Stomach (tissue), 9 donors: ENCODE data around the gene EVX1. TPM values are rescaled to one million over a fixed set of nuclear protein-coding genes. Genes with fewer than 3 reads are reported as not detected.

ENCODE experiments used
- DNase-seq, 2 donors: peaks; one replicate each; pipeline versions ENCODE4 v3.0.0 to v3.0.0-alpha.2; 2013 to 2019
- H3K27ac ChIP-seq, 5 donors: fragments of 200-600 bp in 4 of 5; sonication (generic) in 4 of 5; one replicate each; pipeline ENCODE4 v1.5.1; 2013 to 2019; ENCODE audit warnings: mild to moderate bottlenecking in 1 of 5, moderate library complexity in 1 of 5
- H3K27me3 ChIP-seq, 3 donors: fragments of 200-600 bp; sonication (generic); one replicate each; pipeline ENCODE4 v1.5.1; 2017 to 2019; ENCODE audit warnings: mixed run types in 1 of 3
- H3K36me3 ChIP-seq, 4 donors: fragments of 200-600 bp; sonication (generic); 1 replicate in 3 of 4; 2 replicates in 1 of 4; pipeline ENCODE4 v1.5.1; 2016 to 2019
- H3K4me1 ChIP-seq, 4 donors: fragments of 200-600 bp; sonication (generic); one replicate each; pipeline ENCODE4 v1.5.1; 2016 to 2019
- H3K4me3 ChIP-seq, 4 donors: fragments of 200-600 bp; sonication (generic) in 3 of 4; one replicate each; pipeline ENCODE4 v1.5.1; 2016 to 2019; ENCODE audit warnings: mild to moderate bottlenecking in 1 of 4
- H3K9me3 ChIP-seq, 4 donors: fragments of 200-600 bp; sonication (generic); one replicate each; pipeline ENCODE4 v1.5.1; 2016 to 2019
- CTCF ChIP-seq, 7 experiments: fragments of 450-650 bp in 4 of 7; fragments of 200-600 bp in 3 of 7; sonication (generic) in 3 of 7; IDR thresholded peaks; one replicate each; pipeline ENCODE4 v1.5.1; 2016 to 2019; ENCODE audit warnings: antibody characterized with exemption in 7 of 7, control low read depth in 2 of 7, mild to moderate bottlenecking in 1 of 7
- EP300 ChIP-seq: sonication (generic); formaldehyde crosslinking; IDR thresholded peaks from one replicate; pipeline ENCODE4 v1.6.1; 2017; ENCODE audit warnings: antibody characterized with exemption
- POLR2A ChIP-seq, 4 donors: fragments of 450-650 bp; IDR thresholded peaks; one replicate each; pipeline ENCODE4 v1.6.1; 2016; ENCODE audit warnings: antibody characterized with exemption in 4 of 4, control low read depth in 2 of 4, mild to moderate bottlenecking in 1 of 4, moderate library complexity in 1 of 4
- POLR2AphosphoS5 ChIP-seq, 3 donors: sonication (generic); formaldehyde crosslinking; IDR thresholded peaks; one replicate each; pipeline ENCODE4 v1.6.1; 2016; ENCODE audit warnings: antibody characterized with exemption in 3 of 3
- WGBS, 5 donors: extraction: QIAGEN DNeasy Blood & Tissue Kit in 3 of 5; methylation state at CpG; one replicate each; pipeline versions ENCODE4 v1.1.5 to v1.1.7; 2013 to 2018; 5-methylcytosine and 5-hydroxymethylcytosine counted together
- intact Hi-C: fragments of 100-400 bp; cut with DNase I; formaldehyde crosslinking; loops from one replicate; pipeline ENCODE4 v1.15.1; 2023; ENCODE audit warnings: low total_unique reads
- polyA plus RNA-seq, 3 donors: library from polyadenylated mRNA; stranded (reverse); fragments of 200-250 nt; gene quantifications; one replicate each; pipeline ENCODE4 v1.2.3, GENCODE V29; 2013
- total RNA-seq, 5 donors: library from RNA; depleted of rRNA; stranded (reverse); fragments of >200 nt; gene quantifications; one replicate each; pipeline versions ENCODE4 v1.1.0 to v1.2.3, GENCODE V29; 2014 to 2016
- donor health status: healthy with polysubstance abuse.
- donor health status: Bipolar disorder and iron deficiency.
- donor health status: healthy.

Gene EVX1
- total and polyA plus RNA-seq, 8 donors: not detected

DNA sequence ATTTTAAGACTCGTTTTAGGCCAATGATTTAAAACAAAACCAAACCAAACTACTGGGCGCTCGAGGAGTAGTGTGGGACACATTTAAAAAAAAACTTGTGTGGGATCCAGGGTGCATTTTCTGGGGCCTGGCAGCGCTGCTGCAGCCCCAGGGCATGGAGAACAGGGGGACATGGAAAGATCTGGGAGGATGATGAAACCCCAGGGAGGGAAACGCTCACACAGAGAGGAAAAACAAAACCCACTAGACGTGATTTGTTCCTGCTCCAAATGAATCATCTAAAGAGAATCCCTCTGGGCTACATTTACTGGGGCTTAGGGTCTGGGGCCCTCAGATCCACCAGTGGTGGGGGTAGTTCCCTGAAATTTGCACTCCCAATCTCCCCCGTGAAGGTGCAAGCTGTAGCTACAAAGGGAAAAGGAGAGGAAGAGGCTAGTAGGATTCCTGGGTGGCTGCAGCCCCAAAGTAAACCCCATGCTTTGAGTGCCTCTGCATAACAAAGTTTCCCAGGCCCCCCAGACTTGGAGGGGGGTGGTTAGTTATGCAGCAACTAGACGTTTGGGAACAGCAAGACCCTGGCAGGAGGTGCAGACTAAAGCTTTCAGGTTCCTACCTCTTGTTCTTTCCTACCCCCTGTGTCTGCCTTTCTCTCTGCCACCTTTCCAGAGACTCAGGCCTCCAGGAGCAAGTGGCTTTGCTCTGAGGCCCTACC, 28.2 kb upstream of the EVX1 start:
- Histone ChIP-seq H3K36me3 (no peaks in the 10 kb centered on the region), H3K4me3 (no peak overlapping the region), H3K27ac (no peak overlapping the region), H3K4me1 (peaks cover 13 to 26% (median 19%) of the 10 kb centered on the region in 4 donors), H3K27me3 (peaks cover 19 to 100% (median 64%) of the 10 kb centered on the region in 3 donors), H3K9me3 (no peaks in the 10 kb centered on the region)
- WGBS, 5 donors: 46 to 67% (median 60%) methylated on average over 7 to 8 of the region's 8 CpGs
- no peak for DNase-seq
- TF ChIP-seq CTCF (IDR thresholded peaks at IDR 0.05): no peak
- TF ChIP-seq EP300: no peak
- no peak for TF ChIP-seq POLR2A (IDR thresholded peaks at IDR 0.05)
- no peak for TF ChIP-seq POLR2AphosphoS5 (IDR thresholded peaks at IDR 0.05)
- intact Hi-C loops: no loop called here

DNA sequence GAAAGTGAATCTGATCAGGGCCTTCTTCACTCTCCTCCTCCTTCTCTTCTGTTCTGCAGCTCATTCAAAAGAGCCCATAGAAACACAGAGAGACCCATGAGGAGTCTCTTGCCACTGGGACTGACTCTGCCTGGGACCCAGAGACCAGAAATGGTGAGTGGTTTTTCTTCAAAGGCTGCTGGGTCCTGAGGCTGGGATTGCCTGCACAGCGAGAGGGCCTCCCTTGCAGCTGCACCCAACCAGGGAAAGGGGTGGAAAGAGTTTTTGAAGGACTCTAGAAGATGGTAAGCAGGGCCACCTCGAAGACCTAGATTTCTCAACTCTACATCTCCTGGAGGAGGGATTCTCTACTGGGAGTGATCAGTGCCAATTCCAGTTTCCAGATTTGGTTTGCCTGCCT, 27.2 kb upstream of the EVX1 start:
- intact Hi-C loops: no loop called here
- H3K4me3 ChIP-seq: no peak overlapping the region
- no peak overlapping the region for H3K27ac ChIP-seq
- no peaks in the 10 kb centered on the region for H3K36me3 ChIP-seq
- no peak for DNase-seq
- WGBS, 5 donors: 77 to 90% (median 80%) methylated on average over 2 of the region's 2 CpGs
- no peaks in the 10 kb centered on the region for H3K9me3 ChIP-seq
- peaks cover 12 to 28% (median 20%) of the 10 kb centered on the region in 4 donors for H3K4me1 ChIP-seq
- H3K27me3 ChIP-seq: peaks cover 19 to 100% (median 64%) of the 10 kb centered on the region in 3 donors
- TF ChIP-seq POLR2AphosphoS5 (IDR thresholded peaks at IDR 0.05): no peak
- no peak for TF ChIP-seq POLR2A (IDR thresholded peaks at IDR 0.05)
- no peak for TF ChIP-seq EP300
- TF ChIP-seq CTCF (IDR thresholded peaks at IDR 0.05): no peak

DNA sequence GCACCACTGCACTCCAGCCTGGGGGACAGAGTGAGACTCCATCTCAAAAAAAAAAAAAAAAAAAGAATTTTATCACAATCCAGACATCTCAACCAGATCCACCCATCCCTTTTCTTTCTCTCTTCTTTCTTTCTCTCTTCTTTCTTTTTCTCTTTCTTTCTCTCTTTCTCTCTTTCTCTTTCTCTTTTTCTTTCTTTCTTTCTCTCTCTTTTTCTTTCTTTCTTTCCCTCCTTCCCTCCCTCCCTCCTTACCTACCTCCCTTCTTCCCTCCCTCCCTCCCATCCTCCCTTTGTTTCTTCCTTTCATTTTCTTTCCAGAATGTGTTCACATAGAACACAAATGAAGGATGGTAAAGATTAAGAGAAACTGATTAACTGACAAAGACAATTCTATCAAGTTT, 24.7 kb upstream of the EVX1 start:
- no peak overlapping the region for H3K27ac ChIP-seq
- TF ChIP-seq CTCF (IDR thresholded peaks at IDR 0.05) (no peak), EP300 (no peak), POLR2A (IDR thresholded peaks at IDR 0.05) (no peak), POLR2AphosphoS5 (IDR thresholded peaks at IDR 0.05) (no peak)
- H3K4me3 ChIP-seq: no peak overlapping the region
- intact Hi-C loops: no loop called here
- H3K27me3 ChIP-seq: peaks cover 11 to 100% (median 60%) of the 10 kb centered on the region in 3 donors
- H3K9me3 ChIP-seq: no peaks in the 10 kb centered on the region
- H3K4me1 ChIP-seq: peaks cover 5 to 18% (median 11%) of the 10 kb centered on the region in 4 donors
- DNase-seq: no peak
- no peaks in the 10 kb centered on the region for H3K36me3 ChIP-seq

DNA sequence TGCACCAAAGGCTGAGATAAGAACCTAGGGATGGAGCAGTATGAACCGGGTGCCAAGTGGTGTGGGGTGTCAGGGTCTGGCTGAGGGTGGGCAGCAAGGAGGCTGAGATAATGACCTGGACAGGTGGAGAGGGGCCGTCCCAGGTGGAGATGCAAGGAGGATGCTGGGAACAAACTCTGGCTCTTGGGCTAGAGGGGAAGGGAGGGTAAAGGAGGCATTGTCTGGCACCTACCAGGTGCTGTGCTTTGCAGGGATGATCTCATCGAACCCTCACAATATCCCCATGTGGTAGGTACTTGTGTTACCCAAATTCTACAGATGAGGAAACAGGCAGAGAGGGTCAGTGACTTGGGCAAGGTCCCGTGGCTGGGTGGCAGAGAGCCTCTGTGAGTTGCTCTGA, 22.8 kb upstream of the EVX1 start:
- Histone ChIP-seq H3K36me3 (no peaks in the 10 kb centered on the region), H3K9me3 (no peaks in the 10 kb centered on the region), H3K4me1 (peaks cover 0 to 8% (median 5%) of the 10 kb centered on the region in 4 donors), H3K4me3 (no peak overlapping the region), H3K27me3 (peaks cover 0 to 100% (median 63%) of the 10 kb centered on the region in 3 donors), H3K27ac (no peak overlapping the region)
- no peak for TF ChIP-seq EP300
- TF ChIP-seq POLR2AphosphoS5 (IDR thresholded peaks at IDR 0.05): no peak
- no peak for TF ChIP-seq POLR2A (IDR thresholded peaks at IDR 0.05)
- TF ChIP-seq CTCF (IDR thresholded peaks at IDR 0.05): no peak
- WGBS, 5 donors: 52 to 65% (median 61%) methylated on average over 4 of the region's 4 CpGs
- intact Hi-C loops: no loop called here
- no peak for DNase-seq
